Mesenteric fat pad (tissue), 1 donor: Measurements from ENCODE around the gene OIT3. TPM values are rescaled to one million over a fixed set of nuclear protein-coding genes. Genes with fewer than 3 reads are reported as not detected.
"Not testable (repeated sequence)": the region's sequence is repeated elsewhere in the genome, so short reads cannot be mapped to it uniquely, and the experiment has no call there.

Experiments used
- DNase-seq: peaks from one replicate; pipeline ENCODE4 v3.0.0-alpha.2; 2020; ENCODE audit warnings: low spot score
- total RNA-seq: library from RNA; stranded (reverse); fragmentation: NEBNext Ultra II Directional; extraction: Animal tissue kit (Norgen Biotek cat#: 25700); gene quantifications from one replicate; pipeline ENCODE4 v1.2.1, GENCODE V29; 2021
- donor health status: DM: yes; HTN: yes; CAD: no.

Gene OIT3
- total RNA-seq, 1 donor from 2014 or later = not detected

GRCh38 chr10:72899545-72899944 lies 6.0 kb downstream of the OIT3 start:
- DNase-seq = no peak

GRCh38 chr10:72903941-72904446 lies 10.5 kb downstream of the OIT3 start:
- not testable (repeated sequence) for DNase-seq

- DNase-seq = no peak
Observed at GRCh38 chr10:72904806-72905205, 11.3 kb downstream of the OIT3 start.

- DNase-seq = no peak
Observed at GRCh38 chr10:72906446-72906845, 12.9 kb downstream of the OIT3 start.

- no peak for DNase-seq
Observed at GRCh38 chr10:72910705-72911104, 17.2 kb downstream of the OIT3 start.

GRCh38 chr10:72911758-72912157 lies 18.2 kb downstream of the OIT3 start:
- no peak for DNase-seq

GRCh38 chr10:72912736-72913135 lies 19.2 kb downstream of the OIT3 start:
- no peak for DNase-seq

- DNase-seq = no peak
Observed at GRCh38 chr10:72913287-72913686, 19.7 kb downstream of the OIT3 start.

GRCh38 chr10:72917201-72917600 lies 23.7 kb downstream of the OIT3 start:
- not testable (repeated sequence) for DNase-seq

GRCh38 chr10:72917803-72918332 lies 24.3 kb downstream of the OIT3 start:
- DNase-seq = not testable (repeated sequence)

- no peak for DNase-seq
Observed at GRCh38 chr10:72918352-72918751, 24.8 kb downstream of the OIT3 start.

- DNase-seq = not testable (repeated sequence)
Observed at GRCh38 chr10:72921147-72921683, 27.7 kb downstream of the OIT3 start.

GRCh38 chr10:72924351-72924750 lies 30.8 kb downstream of the OIT3 start:
- no peak for DNase-seq

- DNase-seq = no peak
Observed at GRCh38 chr10:72925951-72926465, 32.5 kb downstream of the OIT3 start.

- no peak for DNase-seq
Observed at GRCh38 chr10:72927485-72927884, 33.9 kb downstream of the OIT3 start.

GRCh38 chr10:72928798-72929197 lies 35.3 kb downstream of the OIT3 start:
- DNase-seq = no peak

GRCh38 chr10:72930276-72930675 lies 36.7 kb downstream of the OIT3 start:
- no peak for DNase-seq

GRCh38 chr10:72932259-72933015 lies 38.9 kb downstream of the OIT3 start:
- DNase-seq = no peak

GRCh38 chr10:72935361-72935760 lies 41.8 kb downstream of the OIT3 start:
- DNase-seq = no peak

- no peak for DNase-seq
Observed at GRCh38 chr10:72943498-72944234, 50.1 kb downstream of the OIT3 start.

- DNase-seq = no peak
Observed at GRCh38 chr10:72946963-72947362, 53.4 kb downstream of the OIT3 start.

GRCh38 chr10:72948762-72949161 lies 55.2 kb downstream of the OIT3 start:
- no peak for DNase-seq
